Activated naive CD8-positive, alpha-beta T cell treated with anti-CD3 and anti-CD28 coated beads, Interleukin-2, amount 50 U/mL, for 24 hours (primary cell): Measurements from ENCODE around the gene PPM1G.
A peak's percentile ranks its signal among the peaks of the same experiment; 100 is the strongest.
"Not testable (repeated sequence)": the region's sequence is repeated elsewhere in the genome, so short reads cannot be mapped to it uniquely, and the experiment has no call there.

Source experiments
- ATAC-seq: fragments of 150-1000 bp; cut with Tn5 transposase; one replicate; pipeline ENCODE4 v1.10.0; 2021
- DNase-seq: peaks from one replicate; pipeline ENCODE4 v3.0.0; 2021
- H3K27ac Mint-ChIP-seq: one replicate; pipeline ENCODE4 v1.8.0; 2021; ENCODE audit warnings: mild to moderate bottlenecking, mixed read lengths
- H3K27me3 Mint-ChIP-seq: one replicate; pipeline ENCODE4 v1.8.0; 2021; ENCODE audit warnings: mixed read lengths
- H3K36me3 Mint-ChIP-seq: one replicate; pipeline ENCODE4 v1.8.0; 2021; ENCODE audit warnings: low read depth, mixed read lengths
- H3K4me1 Mint-ChIP-seq: one replicate; pipeline ENCODE4 v1.8.0; 2021; ENCODE audit warnings: mixed read lengths
- H3K4me3 Mint-ChIP-seq: one replicate; pipeline ENCODE4 v1.8.0; 2021; ENCODE audit warnings: mild to moderate bottlenecking, moderate library complexity, mixed read lengths
- H3K9me3 Mint-ChIP-seq: one replicate; pipeline ENCODE4 v1.8.0; 2021; ENCODE audit warnings: mixed read lengths

The PPM1G gene

GRCh38 chr2:27428213-27428977 is 19.0 kb upstream of the PPM1G start, which contains the start of gene NRBP1:
Gene NRBP1 (plus strand): TSS chr2:27428631. CDS start chr2:27433274, 4,643 bp downstream.
- ATAC-seq: peak; percentile 88
- Mint-ChIP-seq H3K27me3 (no peaks in the 10 kb centered on the region), H3K27ac (peak within 1 kb of the TSS; percentile 99), H3K4me3 (peak within 1 kb of the TSS; percentile 98), H3K9me3 (no peaks in the 10 kb centered on the region), H3K4me1 (peaks cover 42% of the 10 kb centered on the region), H3K36me3 (peaks cover 4% of the 10 kb centered on the region)
- DNase-seq: peak; percentile 96

- no peak for DNase-seq
- peak overlapping the region; percentile 91 for H3K27ac Mint-ChIP-seq
- no peaks in the 10 kb centered on the region for H3K9me3 Mint-ChIP-seq
- H3K27me3 Mint-ChIP-seq: no peaks in the 10 kb centered on the region
- peaks cover 38% of the 10 kb centered on the region for H3K4me1 Mint-ChIP-seq
- no peaks in the 10 kb centered on the region for H3K36me3 Mint-ChIP-seq
- no peak for ATAC-seq
- peak overlapping the region; percentile 98 for H3K4me3 Mint-ChIP-seq
Measured at GRCh38 chr2:27427863-27428212, 18.4 kb upstream of the PPM1G start.

- H3K27ac Mint-ChIP-seq, H3K4me3 Mint-ChIP-seq, ATAC-seq, DNase-seq, H3K27me3 Mint-ChIP-seq, H3K36me3 Mint-ChIP-seq, H3K9me3 Mint-ChIP-seq: not testable (repeated sequence)
- H3K4me1 Mint-ChIP-seq: peaks cover 16% of the 10 kb centered on the region
Measured at GRCh38 chr2:27425039-27425438, 15.6 kb upstream of the PPM1G start.

- Mint-ChIP-seq H3K4me3 (no peak overlapping the region), H3K36me3 (no peaks in the 10 kb centered on the region), H3K27me3 (no peaks in the 10 kb centered on the region), H3K9me3 (no peaks in the 10 kb centered on the region), H3K27ac (no peak overlapping the region), H3K4me1 (peaks cover 5% of the 10 kb centered on the region)
- no peak for ATAC-seq
- DNase-seq: no peak
Measured at GRCh38 chr2:27422958-27423357, 13.6 kb upstream of the PPM1G start.

- ATAC-seq (no peak), DNase-seq (no peak)
- H3K36me3 Mint-ChIP-seq: no peaks in the 10 kb centered on the region
- no peaks in the 10 kb centered on the region for H3K4me1 Mint-ChIP-seq
- H3K9me3 Mint-ChIP-seq: no peaks in the 10 kb centered on the region
- H3K27ac Mint-ChIP-seq: no peak overlapping the region
- no peak overlapping the region for H3K4me3 Mint-ChIP-seq
- no peaks in the 10 kb centered on the region for H3K27me3 Mint-ChIP-seq
Measured at GRCh38 chr2:27421660-27422250, 12.4 kb upstream of the PPM1G start.

GRCh38 chr2:27420996-27421395 is 11.6 kb upstream of the PPM1G start:
- Mint-ChIP-seq H3K4me1 (no peaks in the 10 kb centered on the region), H3K9me3 (no peaks in the 10 kb centered on the region), H3K4me3 (no peak overlapping the region), H3K36me3 (no peaks in the 10 kb centered on the region), H3K27me3 (no peaks in the 10 kb centered on the region), H3K27ac (no peak overlapping the region)
- ATAC-seq (no peak), DNase-seq (no peak)

- Mint-ChIP-seq H3K4me3 (no peak overlapping the region), H3K27ac (no peak overlapping the region), H3K9me3 (peaks cover 4% of the 10 kb centered on the region), H3K36me3 (no peaks in the 10 kb centered on the region), H3K27me3 (peaks cover 2% of the 10 kb centered on the region), H3K4me1 (no peaks in the 10 kb centered on the region)
- DNase-seq (no peak), ATAC-seq (no peak)
Measured at GRCh38 chr2:27416151-27416550, 6.8 kb upstream of the PPM1G start.

- Mint-ChIP-seq H3K36me3 (peaks cover 7% of the 10 kb centered on the region), H3K27ac (no peak overlapping the region), H3K4me1 (peaks cover 14% of the 10 kb centered on the region), H3K27me3 (peaks cover 2% of the 10 kb centered on the region), H3K9me3 (peaks cover 10% of the 10 kb centered on the region), H3K4me3 (no peak overlapping the region)
- DNase-seq: no peak
- ATAC-seq: no peak
Measured at GRCh38 chr2:27412419-27413152, 3.2 kb upstream of the PPM1G start.

- peak overlapping the region; percentile 80 for H3K27ac Mint-ChIP-seq
- peak; percentile 20 for ATAC-seq
Measured at GRCh38 chr2:27408601-27409320, 630 bp downstream of the PPM1G start.

GRCh38 chr2:27407798-27408491 is 1.4 kb downstream of the PPM1G start:
- Mint-ChIP-seq H3K4me1 (peaks cover 43% of the 10 kb centered on the region), H3K4me3 (peak overlapping the region; percentile 90), H3K9me3 (peaks cover 10% of the 10 kb centered on the region), H3K27me3 (peaks cover under 1% of the 10 kb centered on the region), H3K27ac (peak overlapping the region; percentile 80), H3K36me3 (peaks cover 31% of the 10 kb centered on the region)
- no peak for ATAC-seq
- no peak for DNase-seq

More at GRCh38 chr2:27408601-27409320, 630 bp downstream of the PPM1G start:
- peaks cover 26% of the 10 kb centered on the region for H3K36me3 Mint-ChIP-seq
- H3K4me3 Mint-ChIP-seq: peak overlapping the region; percentile 90
- peak; percentile 40 for DNase-seq
- peaks cover 39% of the 10 kb centered on the region for H3K4me1 Mint-ChIP-seq
- H3K9me3 Mint-ChIP-seq: peaks cover 10% of the 10 kb centered on the region
- peaks cover 2% of the 10 kb centered on the region for H3K27me3 Mint-ChIP-seq

GRCh38 chr2:27400348-27401135 is 8.8 kb downstream of the PPM1G start:
- Mint-ChIP-seq H3K27me3 (no peaks in the 10 kb centered on the region), H3K27ac (no peak overlapping the region), H3K9me3 (no peaks in the 10 kb centered on the region), H3K4me1 (peaks cover 35% of the 10 kb centered on the region), H3K36me3 (peaks cover 42% of the 10 kb centered on the region), H3K4me3 (no peak overlapping the region)
- DNase-seq: no peak
- no peak for ATAC-seq

GRCh38 chr2:27398962-27399361 is 10.4 kb downstream of the PPM1G start:
- Mint-ChIP-seq H3K4me1 (peaks cover 28% of the 10 kb centered on the region), H3K9me3 (no peaks in the 10 kb centered on the region), H3K27me3 (no peaks in the 10 kb centered on the region), H3K36me3 (peaks cover 41% of the 10 kb centered on the region), H3K4me3 (no peak overlapping the region), H3K27ac (no peak overlapping the region)
- DNase-seq (no peak), ATAC-seq (no peak)

- peaks cover 24% of the 10 kb centered on the region for H3K4me1 Mint-ChIP-seq
- ATAC-seq: no peak
- H3K27ac Mint-ChIP-seq: no peak overlapping the region
- no peaks in the 10 kb centered on the region for H3K9me3 Mint-ChIP-seq
- H3K4me3 Mint-ChIP-seq: no peak overlapping the region
- no peaks in the 10 kb centered on the region for H3K27me3 Mint-ChIP-seq
- no peak for DNase-seq
- peaks cover 42% of the 10 kb centered on the region for H3K36me3 Mint-ChIP-seq
Measured at GRCh38 chr2:27393225-27393624, 16.2 kb downstream of the PPM1G start.
